ENCODE data around the gene DPP9. TPM values are rescaled to one million over a fixed set of nuclear protein-coding genes. Genes with fewer than 3 reads are reported as not detected.

The DPP9 gene
- total and polyA plus RNA-seq, 2 of the 13 experiments (the other 11 are each of a cell fraction or from before 2014, with no cell fraction given) = 8.4 to 25.8 TPM

DNA sequence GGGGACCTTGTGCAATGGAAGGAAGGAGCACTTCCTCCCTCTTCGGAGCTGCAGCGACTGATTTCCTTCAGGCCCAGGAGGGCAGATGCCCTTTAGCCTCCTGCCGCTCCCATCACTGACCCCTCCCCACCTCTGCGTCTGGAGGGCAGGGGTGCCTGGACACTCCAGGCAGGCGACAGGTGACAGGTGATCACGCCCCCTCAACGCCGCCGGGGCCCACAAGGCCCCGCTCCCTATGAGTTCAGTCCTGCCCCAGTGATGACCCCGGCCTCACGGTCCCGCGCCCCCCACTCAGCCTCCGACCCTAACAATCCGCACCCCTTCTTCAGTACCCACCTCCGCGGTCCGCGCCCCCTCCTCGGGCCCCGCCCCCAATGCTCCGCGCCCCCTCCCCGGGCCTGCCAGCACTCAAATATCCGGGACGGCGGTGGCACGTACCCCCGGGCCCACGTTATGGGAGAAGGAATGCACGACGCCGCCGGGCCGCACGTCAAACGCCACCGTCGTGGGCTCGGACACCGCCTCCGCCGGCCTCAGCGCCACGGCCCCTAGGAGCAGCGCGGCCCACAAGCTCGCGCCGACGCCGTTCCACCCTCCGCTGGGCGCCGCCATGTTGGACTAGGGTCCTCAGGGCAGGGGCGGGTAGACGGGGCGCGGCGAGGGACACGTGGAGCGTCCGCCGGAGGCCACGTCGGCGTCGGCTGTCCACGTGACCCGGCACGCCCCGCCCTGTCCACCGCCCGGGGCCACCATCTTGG, 53.7 kb downstream of the DPP9 start, which contains the start of gene MYDGF (continued):
- TF ChIP-seq, protein P1, sequence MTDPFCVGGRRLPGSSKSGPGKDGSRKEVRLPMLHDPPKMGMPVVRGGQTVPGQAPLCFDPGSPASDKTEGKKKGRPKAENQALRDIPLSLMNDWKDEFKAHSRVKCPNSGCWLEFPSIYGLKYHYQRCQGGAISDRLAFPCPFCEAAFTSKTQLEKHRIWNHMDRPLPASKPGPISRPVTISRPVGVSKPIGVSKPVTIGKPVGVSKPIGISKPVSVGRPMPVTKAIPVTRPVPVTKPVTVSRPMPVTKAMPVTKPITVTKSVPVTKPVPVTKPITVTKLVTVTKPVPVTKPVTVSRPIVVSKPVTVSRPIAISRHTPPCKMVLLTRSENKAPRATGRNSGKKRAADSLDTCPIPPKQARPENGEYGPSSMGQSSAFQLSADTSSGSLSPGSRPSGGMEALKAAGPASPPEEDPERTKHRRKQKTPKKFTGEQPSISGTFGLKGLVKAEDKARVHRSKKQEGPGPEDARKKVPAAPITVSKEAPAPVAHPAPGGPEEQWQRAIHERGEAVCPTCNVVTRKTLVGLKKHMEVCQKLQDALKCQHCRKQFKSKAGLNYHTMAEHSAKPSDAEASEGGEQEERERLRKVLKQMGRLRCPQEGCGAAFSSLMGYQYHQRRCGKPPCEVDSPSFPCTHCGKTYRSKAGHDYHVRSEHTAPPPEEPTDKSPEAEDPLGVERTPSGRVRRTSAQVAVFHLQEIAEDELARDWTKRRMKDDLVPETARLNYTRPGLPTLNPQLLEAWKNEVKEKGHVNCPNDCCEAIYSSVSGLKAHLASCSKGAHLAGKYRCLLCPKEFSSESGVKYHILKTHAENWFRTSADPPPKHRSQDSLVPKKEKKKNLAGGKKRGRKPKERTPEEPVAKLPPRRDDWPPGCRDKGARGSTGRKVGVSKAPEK (CRISPR knock-in tag; IDR thresholded peaks at IDR 0.05; ENCODE audit: borderline replicate concordance) = no peak
- TF ChIP-seq SETDB1 (CRISPR knock-in tag; IDR thresholded peaks at IDR 0.05; ENCODE audit: borderline replicate concordance) = no peak
- no peak; the same call in 1 of the 2 replicates for TF ChIP-seq E2F1 (CRISPR knock-in tag; IDR thresholded peaks at IDR 0.05)
- TF ChIP-seq ZMYM2 (CRISPR knock-in tag; IDR thresholded peaks at IDR 0.05) = no peak
- no peak; the same call in 1 of the 2 replicates for TF ChIP-seq ZNF232 (CRISPR knock-in tag; IDR thresholded peaks at IDR 0.05; ENCODE audit: borderline replicate concordance)
- no peak for TF ChIP-seq DNMT3B (CRISPR knock-in tag; conservative IDR thresholded peaks at IDR 0.05)
- peak; percentile 67; the same call in 1 of the 2 replicates for TF ChIP-seq CENPT (CRISPR knock-in tag; IDR thresholded peaks at IDR 0.05; ENCODE audit: low read depth)
- TF ChIP-seq NR2C2 (CRISPR knock-in tag; IDR thresholded peaks at IDR 0.05; ENCODE audit: borderline replicate concordance) = peak; percentile 74
- no peak for TF ChIP-seq ZNF333 (CRISPR knock-in tag; IDR thresholded peaks at IDR 0.05; ENCODE audit: borderline replicate concordance)
- TF ChIP-seq NFKB2 (CRISPR knock-in tag; IDR thresholded peaks at IDR 0.05; ENCODE audit: borderline replicate concordance) = peak; percentile 61; the same call in 1 of the 2 replicates
- TF ChIP-seq ZNF746 (CRISPR knock-in tag; IDR thresholded peaks at IDR 0.05) = no peak; the same call in 1 of the 2 replicates
- TF ChIP-seq MTA3 (CRISPR knock-in tag; IDR thresholded peaks at IDR 0.05) = no peak
- TF ChIP-seq HNF4A (CRISPR knock-in tag; IDR thresholded peaks at IDR 0.05) = peak; percentile 18; the same call in 1 of the 2 replicates
- TF ChIP-seq STAT5B (CRISPR knock-in tag; IDR thresholded peaks at IDR 0.05) = no peak
- TF ChIP-seq YY1 (IDR thresholded peaks at IDR 0.05; ENCODE audit: insufficient read depth, insufficient replicate concordance, low read depth, low read length) = peak; percentile 99
- TF ChIP-seq ZNF432 (CRISPR knock-in tag; IDR thresholded peaks at IDR 0.05; ENCODE audit: borderline replicate concordance) = no peak
- TF ChIP-seq NONO (IDR thresholded peaks at IDR 0.05) = no peak
- TF ChIP-seq NONO (CRISPR knock-in tag; conservative IDR thresholded peaks at IDR 0.05) = peak; percentile 76; the same call in 1 of the 2 replicates
- no peak for TF ChIP-seq ZNF441 (CRISPR knock-in tag; IDR thresholded peaks at IDR 0.05; ENCODE audit: borderline replicate concordance)
- TF ChIP-seq TEAD3 (CRISPR knock-in tag; optimal IDR thresholded peaks at IDR 0.05; ENCODE audit: borderline replicate concordance) = peak; percentile 34
- peak; percentile 92 for TF ChIP-seq IKZF4 (CRISPR knock-in tag; IDR thresholded peaks at IDR 0.05; ENCODE audit: borderline replicate concordance, low read depth, not compliant biosample characterization)
- TF ChIP-seq CEBPG (CRISPR knock-in tag; IDR thresholded peaks at IDR 0.05) = 0 out of 2 replicates have a peak, but pooled peaks have one; percentile 14
- no peak for TF ChIP-seq KLF15 (CRISPR knock-in tag; IDR thresholded peaks at IDR 0.05; ENCODE audit: borderline replicate concordance)
- peak; percentile 55; the same call in 1 of the 2 replicates for TF ChIP-seq KMT2A (CRISPR knock-in tag; IDR thresholded peaks at IDR 0.05)
- TF ChIP-seq SMAD3 (CRISPR knock-in tag; IDR thresholded peaks at IDR 0.05) = no peak; the same call in 1 of the 2 replicates
- TF ChIP-seq HOXA9 (CRISPR knock-in tag; IDR thresholded peaks at IDR 0.05; ENCODE audit: borderline replicate concordance) = no peak
- no peak for TF ChIP-seq ZNF326 (CRISPR knock-in tag; IDR thresholded peaks at IDR 0.05; ENCODE audit: borderline replicate concordance)
- no peak for TF ChIP-seq ZNF383 (CRISPR knock-in tag; IDR thresholded peaks at IDR 0.05; ENCODE audit: borderline replicate concordance)
